Transverse colon (tissue), 3 donors: ENCODE data around the gene TGIF2.

Experiments used
- EP300 ChIP-seq: sonication (generic); formaldehyde crosslinking; IDR thresholded peaks from one replicate; pipeline ENCODE4 v1.6.1; 2017; ENCODE audit warnings: antibody characterized with exemption, low read depth
- POLR2A ChIP-seq: fragments of 450-650 bp; IDR thresholded peaks from one replicate; pipeline ENCODE4 v1.6.1; 2016; ENCODE audit warnings: antibody characterized with exemption, mild to moderate bottlenecking, moderate library complexity
- TF ChIP-seq, protein P1 (sequence below), 5 experiments: fragments of 200-600 bp in 3 of 5; fragments of 450-650 bp in 2 of 5; sonication (generic) in 3 of 5; IDR thresholded peaks; 1 replicate in 2 of 5; 2 replicates in 3 of 5; pipeline ENCODE4 v1.5.1; 2016 to 2017; ENCODE audit warnings: antibody characterized with exemption in 5 of 5, inconsistent platforms in 3 of 5, mild to moderate bottlenecking in 2 of 5, moderate library complexity in 1 of 5

DNA sequence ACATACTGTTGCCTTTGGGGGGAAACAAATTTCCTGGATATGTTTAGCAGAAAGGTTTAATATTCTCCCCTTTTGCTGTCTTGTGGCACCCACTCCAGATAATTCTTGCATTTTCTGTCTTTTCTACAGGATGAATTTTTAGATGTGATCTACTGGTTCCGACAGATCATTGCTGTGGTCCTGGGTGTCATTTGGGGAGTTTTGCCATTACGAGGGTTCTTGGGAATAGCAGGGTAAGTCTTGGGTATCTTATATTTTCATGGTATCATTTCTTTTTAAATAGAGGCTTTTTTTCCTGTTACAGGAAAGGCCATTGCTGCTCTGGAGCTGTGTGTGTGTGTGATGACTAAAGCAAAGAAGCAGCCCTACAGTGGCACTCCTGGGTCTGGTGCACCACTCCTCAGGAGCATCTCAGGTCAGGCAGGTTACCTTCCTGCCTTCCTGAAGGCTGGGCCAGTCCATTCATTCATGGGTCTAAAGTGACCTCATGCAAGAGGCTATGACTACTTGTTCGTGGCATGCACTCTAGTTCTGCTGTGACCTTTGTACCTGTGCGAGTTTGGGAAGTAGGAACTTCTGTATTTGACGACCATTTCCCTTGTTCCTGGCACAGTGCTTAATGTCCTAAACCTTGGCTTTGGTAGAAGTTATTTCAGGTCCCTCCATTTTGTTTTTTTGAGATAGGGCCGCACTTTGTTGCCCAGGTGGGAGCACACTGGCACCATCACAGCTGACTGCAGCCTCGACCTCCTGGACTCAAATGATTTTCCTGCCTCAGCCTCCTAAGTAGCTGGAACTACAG is 34.4 kb downstream of the TGIF2 start:
- TF ChIP-seq, protein P1, sequence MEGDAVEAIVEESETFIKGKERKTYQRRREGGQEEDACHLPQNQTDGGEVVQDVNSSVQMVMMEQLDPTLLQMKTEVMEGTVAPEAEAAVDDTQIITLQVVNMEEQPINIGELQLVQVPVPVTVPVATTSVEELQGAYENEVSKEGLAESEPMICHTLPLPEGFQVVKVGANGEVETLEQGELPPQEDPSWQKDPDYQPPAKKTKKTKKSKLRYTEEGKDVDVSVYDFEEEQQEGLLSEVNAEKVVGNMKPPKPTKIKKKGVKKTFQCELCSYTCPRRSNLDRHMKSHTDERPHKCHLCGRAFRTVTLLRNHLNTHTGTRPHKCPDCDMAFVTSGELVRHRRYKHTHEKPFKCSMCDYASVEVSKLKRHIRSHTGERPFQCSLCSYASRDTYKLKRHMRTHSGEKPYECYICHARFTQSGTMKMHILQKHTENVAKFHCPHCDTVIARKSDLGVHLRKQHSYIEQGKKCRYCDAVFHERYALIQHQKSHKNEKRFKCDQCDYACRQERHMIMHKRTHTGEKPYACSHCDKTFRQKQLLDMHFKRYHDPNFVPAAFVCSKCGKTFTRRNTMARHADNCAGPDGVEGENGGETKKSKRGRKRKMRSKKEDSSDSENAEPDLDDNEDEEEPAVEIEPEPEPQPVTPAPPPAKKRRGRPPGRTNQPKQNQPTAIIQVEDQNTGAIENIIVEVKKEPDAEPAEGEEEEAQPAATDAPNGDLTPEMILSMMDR (IDR thresholded peaks at IDR 0.05): no peak
- TF ChIP-seq EP300 (no peak), POLR2A (peak; percentile 39)
